IMR-90 (cell line): ENCODE measurements around the gene SRD5A1. TPM values are rescaled to one million over a fixed set of nuclear protein-coding genes. Genes with fewer than 3 reads are reported as not detected.

ENCODE experiments used
- ATAC-seq: fragments of 200-7000 bp; cut with Tn5 transposase; 2 replicates; pipeline ENCODE4 v1.9.1; 2020; ENCODE audit warnings: low read depth, mild to moderate bottlenecking, moderate library complexity
- BruUV-seq: library from RNA; stranded (reverse); fragments of 400-500 nt; replicated peaks from 2 replicates; lab custom pipeline; 2021; lab: Mats Ljungman, UMichigan
- CTCF ChIA-PET: fragments of 300-600 bp; formaldehyde crosslinking; extraction: SDS; loops from one replicate; lab custom pipeline; 2021; ENCODE audit warnings: antibody characterized with exemption; lab: Yijun Ruan, JAX
- POLR2A ChIA-PET: fragments of 300-600 bp; sonication (Branson Sonifier 250); formaldehyde crosslinking; loops from one replicate; lab custom pipeline; 2022; ENCODE audit warnings: antibody characterized with exemption; ENCODE audit not compliant: unreplicated experiment; lab: Charles Lee
- DNase-seq: peaks from one replicate; pipeline ENCODE4 v3.0.0; 2013
- H2AFZ ChIP-seq: replicated peaks from 2 replicates; pipeline ENCODE3; 2013; ENCODE audit warnings: low read length, mild to moderate bottlenecking; ENCODE audit not compliant: poor library complexity
- H2AK5ac ChIP-seq: 2 replicates; pipeline ENCODE4 v1.6.1; 2013; ENCODE audit warnings: low read depth, low read length, inconsistent platforms
- H2AK9ac ChIP-seq: replicated peaks from 2 replicates; pipeline ENCODE3; 2013; ENCODE audit warnings: mild to moderate bottlenecking, low read depth, low read length, moderate library complexity; ENCODE audit not compliant: poor library complexity
- H2BK120ac ChIP-seq: 2 replicates; pipeline ENCODE4 v1.6.1; 2013; ENCODE audit warnings: low read depth, low read length, inconsistent platforms
- H2BK15ac ChIP-seq: 3 replicates; pipeline ENCODE4 v1.6.1; 2013; ENCODE audit warnings: low read depth, low read length, inconsistent platforms
- H2BK20ac ChIP-seq: 2 replicates; pipeline ENCODE4 v1.6.1; 2013; ENCODE audit warnings: low read depth, mild to moderate bottlenecking, inconsistent platforms, low read length, moderate library complexity
- H2BK5ac ChIP-seq: 2 replicates; pipeline ENCODE4 v1.6.1; 2013; ENCODE audit warnings: mild to moderate bottlenecking, low read depth, low read length, inconsistent platforms; ENCODE audit not compliant: poor library complexity, severe bottlenecking
- H3K14ac ChIP-seq: replicated peaks from 2 replicates; pipeline ENCODE4 v1.6.1; 2013; ENCODE audit warnings: low read depth, low read length, inconsistent platforms
- H3K18ac ChIP-seq: 2 replicates; pipeline ENCODE4 v1.6.1; 2013; ENCODE audit warnings: low read depth, low read length, control low read depth
- H3K23ac ChIP-seq: 2 replicates; pipeline ENCODE4 v1.6.1; 2013; ENCODE audit warnings: low read depth, low read length, inconsistent platforms
- H3K27ac ChIP-seq: 2 replicates; pipeline ENCODE4 v1.5.1; 2013; ENCODE audit warnings: mild to moderate bottlenecking, control low read depth, low read length; ENCODE audit not compliant: insufficient read depth
- H3K27me3 ChIP-seq: 2 replicates; pipeline ENCODE4 v1.6.1; 2013; ENCODE audit warnings: low read length; ENCODE audit not compliant: control insufficient read depth, insufficient read depth
- H3K36me3 ChIP-seq: 2 replicates; pipeline ENCODE4 v1.6.1; 2013; ENCODE audit warnings: low read length, mixed read lengths; ENCODE audit not compliant: control insufficient read depth, insufficient read depth
- H3K4ac ChIP-seq: 2 replicates; pipeline ENCODE4 v1.6.1; 2013; ENCODE audit warnings: low read depth, low read length, inconsistent platforms
- H3K4me1 ChIP-seq: 2 replicates; pipeline ENCODE4 v1.6.1; 2013; ENCODE audit warnings: low read length, mixed read lengths; ENCODE audit not compliant: control insufficient read depth, insufficient read depth
- H3K4me2 ChIP-seq: 2 replicates; pipeline ENCODE4 v1.6.1; 2013; ENCODE audit warnings: low read depth, mild to moderate bottlenecking, control low read depth, low read length, moderate library complexity
- H3K4me3 ChIP-seq: 2 replicates; pipeline ENCODE4 v1.5.1; 2013; ENCODE audit warnings: low read depth, mild to moderate bottlenecking, control low read depth, low read length, moderate library complexity; ENCODE audit not compliant: insufficient read depth
- H3K56ac ChIP-seq: 2 replicates; pipeline ENCODE4 v1.6.1; 2013; ENCODE audit warnings: low read length, inconsistent platforms; ENCODE audit not compliant: insufficient read depth; ENCODE audit errors: extremely low read depth
- H3K79me1 ChIP-seq, 2 experiments: 2 replicates each; pipeline ENCODE4 v1.6.1; 2013; ENCODE audit warnings: low read length in 2 of 2, inconsistent platforms in 1 of 2, low read depth in 1 of 2
- H3K9ac ChIP-seq: 2 replicates; pipeline ENCODE4 v1.6.1; 2013; ENCODE audit warnings: low read depth, low read length, control low read depth
- H3K9me1 ChIP-seq: 2 replicates; pipeline ENCODE4 v1.6.1; 2013; ENCODE audit warnings: low read length, inconsistent platforms; ENCODE audit not compliant: insufficient read depth
- H3K9me3 ChIP-seq: 2 replicates; pipeline ENCODE4 v1.6.1; 2013; ENCODE audit warnings: low read length; ENCODE audit not compliant: control insufficient read depth, insufficient read depth
- H4K20me1 ChIP-seq: 2 replicates; pipeline ENCODE4 v1.6.1; 2013; ENCODE audit warnings: low read length, inconsistent platforms; ENCODE audit not compliant: insufficient read depth
- H4K5ac ChIP-seq: 2 replicates; pipeline ENCODE4 v1.6.1; 2013; ENCODE audit warnings: mild to moderate bottlenecking, low read depth, low read length, control low read depth
- H4K8ac ChIP-seq, 2 experiments: 2 replicates each; pipeline ENCODE4 v1.6.1; 2013; ENCODE audit warnings: low read depth in 2 of 2, low read length in 2 of 2, control low read depth in 1 of 2, inconsistent platforms in 1 of 2
- H4K91ac ChIP-seq: 2 replicates; pipeline ENCODE4 v1.6.1; 2013; ENCODE audit warnings: low read depth, low read length, inconsistent platforms; ENCODE audit not compliant: insufficient read depth
- BHLHE40 ChIP-seq: fragments of 150-350 bp; IDR thresholded peaks from 2 replicates; pipeline ENCODE4 v1.6.1; 2016; ENCODE audit warnings: mild to moderate bottlenecking, low read depth, low read length
- CEBPB ChIP-seq: IDR thresholded peaks from 2 replicates; pipeline ENCODE4 v1.6.1; 2012; ENCODE audit warnings: low read depth, low read length, improper control_type of control experiment
- CHD1 ChIP-seq: IDR thresholded peaks from 2 replicates; pipeline ENCODE4 v1.6.1; 2012; ENCODE audit warnings: low read depth, low read length, improper control_type of control experiment
- CTCF ChIP-seq: conservative IDR thresholded peaks from 2 replicates; pipeline ENCODE4 v1.5.1; 2012; ENCODE audit warnings: mild to moderate bottlenecking, low read depth, low read length, improper control_type of control experiment
- FOS ChIP-seq: fragments of 150-350 bp; IDR thresholded peaks from 2 replicates; pipeline ENCODE4 v1.6.1; 2016; ENCODE audit warnings: low read depth, low read length
- MAFK ChIP-seq: IDR thresholded peaks from 2 replicates; pipeline ENCODE4 v1.6.1; 2012; ENCODE audit warnings: low read depth, low read length, improper control_type of control experiment
- MAZ ChIP-seq: IDR thresholded peaks from 2 replicates; pipeline ENCODE4 v1.6.1; 2012; ENCODE audit warnings: low read depth, mild to moderate bottlenecking, low read length, improper control_type of control experiment, moderate library complexity, borderline replicate concordance
- MXI1 ChIP-seq: IDR thresholded peaks from 2 replicates; pipeline ENCODE4 v1.6.1; 2012; ENCODE audit warnings: low read depth, mild to moderate bottlenecking, low read length, moderate library complexity, borderline replicate concordance
- NFE2L2 ChIP-seq: fragments of 150-350 bp; IDR thresholded peaks from 2 replicates; pipeline ENCODE4 v1.6.1; 2016; ENCODE audit warnings: low read depth, mild to moderate bottlenecking, low read length
- POLR2A ChIP-seq: IDR thresholded peaks from 2 replicates; pipeline ENCODE4 v1.6.1; 2012; ENCODE audit warnings: mild to moderate bottlenecking, low read depth, low read length
- RCOR1 ChIP-seq: IDR thresholded peaks from 2 replicates; pipeline ENCODE4 v1.6.1; 2012; ENCODE audit warnings: mild to moderate bottlenecking, low read length, improper control_type of control experiment; ENCODE audit not compliant: insufficient replicate concordance
- RFX5 ChIP-seq: IDR thresholded peaks from 2 replicates; pipeline ENCODE4 v1.8.0; 2012; ENCODE audit warnings: low read depth, mild to moderate bottlenecking, low read length, moderate library complexity
- SMC3 ChIP-seq: fragments of 150-350 bp; IDR thresholded peaks from 2 replicates; pipeline ENCODE4 v1.6.1; 2016; ENCODE audit warnings: low read depth, mild to moderate bottlenecking, antibody characterized with exemption, low read length, moderate library complexity
- WGBS, 2 experiments: methylation state at CpG; one replicate each; pipeline versions ENCODE4 v1.1.5 to v1.1.7; 2013; ENCODE audit warnings: missing lambda C conversion rate in 2 of 2; ENCODE audit not compliant: insufficient read length in 1 of 2; ENCODE audit errors: extremely low coverage in 2 of 2; 5-methylcytosine and 5-hydroxymethylcytosine counted together
- dilution Hi-C: fragments of 300-500 bp; cut with HindIII; formaldehyde crosslinking; loops from one replicate; pipeline ENCODE4 v1.14.3; 2018; ENCODE audit warnings: low sequenced_read_pairs; ENCODE audit not compliant: unreplicated experiment
- in situ Hi-C: fragments of 300-500 bp; cut with MboI; formaldehyde crosslinking; loops from 3 replicates; pipeline ENCODE4 v1.14.3; 2019; ENCODE audit warnings: low sequenced_read_pairs, inconsistent platforms, mixed read lengths
- intact Hi-C: fragments of 100-400 bp; cut with micrococcal nuclease; formaldehyde crosslinking; loops from 2 replicates; pipeline ENCODE4 v1.10.0; 2022
- polyA plus RNA-seq, 3 experiments: library from polyadenylated mRNA; depleted of rRNA; stranded (reverse); fragments of >200 nt; gene quantifications; 2 replicates each; pipeline ENCODE4 v1.2.3, GENCODE V29; 2012; ENCODE audit warnings: low replicate concordance in 1 of 3
- total RNA-seq: library from RNA; depleted of rRNA; stranded (reverse); fragments of >200 nt; gene quantifications from 2 replicates; pipeline ENCODE4 v1.2.3, GENCODE V29; 2012
- TF ChIP-seq, protein P1 (sequence below): fragments of 150-350 bp; IDR thresholded peaks from 2 replicates; pipeline ENCODE4 v1.6.1; 2017; ENCODE audit warnings: mild to moderate bottlenecking, antibody characterized with exemption, low read length, low read depth

Gene SRD5A1
- total and polyA plus RNA-seq, 2 of the 4 experiments (the other 2 are of a cell fraction) = 6.3 to 18.2 TPM

DNA sequence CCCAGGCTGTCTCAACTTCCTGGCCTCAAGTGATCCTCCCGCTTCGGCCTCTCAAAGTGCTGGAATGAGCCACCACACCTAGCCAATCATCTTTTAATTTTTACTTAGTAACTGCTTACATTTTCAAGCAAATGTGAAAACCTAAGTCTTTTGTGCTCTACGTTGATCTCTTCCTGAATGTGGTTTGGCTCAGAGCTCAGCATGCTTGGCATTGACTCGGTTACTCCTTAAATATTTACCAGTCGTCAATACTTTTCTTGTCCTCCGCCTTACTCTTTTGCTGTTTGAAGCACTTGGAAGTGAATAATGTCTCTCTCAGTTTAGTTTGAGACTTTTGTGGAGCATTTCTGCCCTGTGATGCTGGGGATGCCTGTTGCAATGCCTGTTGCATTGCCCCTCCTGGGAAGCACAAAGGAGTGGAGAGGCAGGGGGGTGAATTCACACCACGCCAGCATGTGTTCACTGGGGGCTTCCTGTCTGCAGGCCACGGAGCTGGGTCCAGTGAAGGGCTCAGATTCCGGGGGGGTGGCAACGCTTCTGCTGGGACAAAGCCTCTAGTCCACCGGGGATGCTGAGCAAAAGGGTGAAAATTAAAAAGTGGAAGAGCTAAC, 66.9 kb downstream of the SRD5A1 start:
- no peak overlapping the region for H3K4ac ChIP-seq
- no peak overlapping the region for H2AK9ac ChIP-seq
- H3K9me1 ChIP-seq = peaks cover 11% of the 10 kb centered on the region
- no peak overlapping the region for H4K91ac ChIP-seq
- H3K9me3 ChIP-seq = no peaks in the 10 kb centered on the region
- H3K79me1 ChIP-seq = peaks cover 0 to 7% of the 10 kb centered on the region in 2 experiments; a peak in 2 of 4 replicates
- no peak overlapping the region for H3K14ac ChIP-seq
- no peaks in the 10 kb centered on the region for H4K20me1 ChIP-seq
- H3K27me3 ChIP-seq = peaks cover 8% of the 10 kb centered on the region; the same call in 1 of the 2 replicates
- H2BK20ac ChIP-seq = no peak overlapping the region
- H2AFZ ChIP-seq = no peak overlapping the region
- BruUV-seq = no TSS peak
- no peak overlapping the region for H3K18ac ChIP-seq
- in situ Hi-C loops = no loop called here
- H2BK5ac ChIP-seq = no peak overlapping the region
- TF ChIP-seq RFX5 (no peak), CHD1 (no peak), POLR2A (no peak), MXI1 (no peak), RCOR1 (no peak), MAFK (no peak), MAZ (no peak), SMC3 (no peak), CTCF (no peak), FOS (no peak), BHLHE40 (no peak), CEBPB (no peak), NFE2L2 (no peak)
- TF ChIP-seq, protein P1, sequence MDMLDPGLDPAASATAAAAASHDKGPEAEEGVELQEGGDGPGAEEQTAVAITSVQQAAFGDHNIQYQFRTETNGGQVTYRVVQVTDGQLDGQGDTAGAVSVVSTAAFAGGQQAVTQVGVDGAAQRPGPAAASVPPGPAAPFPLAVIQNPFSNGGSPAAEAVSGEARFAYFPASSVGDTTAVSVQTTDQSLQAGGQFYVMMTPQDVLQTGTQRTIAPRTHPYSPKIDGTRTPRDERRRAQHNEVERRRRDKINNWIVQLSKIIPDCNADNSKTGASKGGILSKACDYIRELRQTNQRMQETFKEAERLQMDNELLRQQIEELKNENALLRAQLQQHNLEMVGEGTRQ = no peak
- ATAC-seq (no peak), DNase-seq (no peak)
- ChIA-PET CTCF (no interaction called here), POLR2A (no interaction called here)
- no peaks in the 10 kb centered on the region for H3K36me3 ChIP-seq
- 55% methylated on average over 4 of the region's 11 CpGs; no CpG with 5 or more reads in 1 of the 2 experiments for WGBS, 2 experiments
- intact Hi-C loops = no loop called here
- no peak overlapping the region for H2BK15ac ChIP-seq
- H4K8ac ChIP-seq = no peak overlapping the region
- no peak overlapping the region for H3K4me2 ChIP-seq
- no peak overlapping the region for H3K9ac ChIP-seq
- no peak overlapping the region for H3K56ac ChIP-seq
- no peak overlapping the region for H3K27ac ChIP-seq
- no peak overlapping the region for H3K4me3 ChIP-seq
- H3K4me1 ChIP-seq = peaks cover 14% of the 10 kb centered on the region
- no peak overlapping the region for H4K5ac ChIP-seq
- H2BK120ac ChIP-seq = no peak overlapping the region
- no peak overlapping the region for H3K23ac ChIP-seq
- no peak overlapping the region for H2AK5ac ChIP-seq
- dilution Hi-C loops = no loop called here
